Thyroid gland (tissue), 4 donors: ENCODE data around the gene DOHH.

Source experiments
- POLR2A ChIP-seq, 2 donors: fragments of 450-650 bp; IDR thresholded peaks; one replicate each; pipeline ENCODE4 v1.6.1; 2017; ENCODE audit warnings: antibody characterized with exemption in 2 of 2, mild to moderate bottlenecking in 2 of 2, moderate library complexity in 1 of 2
- TF ChIP-seq, protein P1 (sequence below), 6 experiments: fragments of 200-600 bp in 3 of 6; fragments of 450-650 bp in 3 of 6; sonication (generic) in 3 of 6; IDR thresholded peaks; one replicate each; pipeline ENCODE4 v1.5.1; 2016 to 2019; ENCODE audit warnings: antibody characterized with exemption in 6 of 6, mild to moderate bottlenecking in 2 of 6, inconsistent platforms in 1 of 6, moderate library complexity in 1 of 6

DNA sequence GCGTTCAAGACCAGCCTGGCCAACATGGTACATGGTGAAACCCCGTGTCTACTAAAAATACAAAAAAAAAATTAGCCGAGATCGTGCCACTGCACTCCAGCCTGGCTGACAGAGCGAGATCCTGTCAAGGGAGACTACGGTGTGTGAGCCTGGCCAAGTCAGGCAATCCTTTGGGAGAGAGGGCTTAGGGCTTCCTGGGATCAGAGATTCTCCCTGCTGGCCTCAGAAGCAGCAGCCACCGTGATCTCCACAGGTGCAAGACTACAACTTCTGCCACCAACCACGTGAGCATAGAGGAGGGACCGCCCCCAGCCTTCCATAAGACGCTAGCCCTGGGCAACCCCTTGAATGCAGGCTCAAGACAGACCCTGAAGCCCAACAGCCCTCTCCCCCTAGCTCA, 49.3 kb upstream of the DOHH start:
- TF ChIP-seq, protein P1, sequence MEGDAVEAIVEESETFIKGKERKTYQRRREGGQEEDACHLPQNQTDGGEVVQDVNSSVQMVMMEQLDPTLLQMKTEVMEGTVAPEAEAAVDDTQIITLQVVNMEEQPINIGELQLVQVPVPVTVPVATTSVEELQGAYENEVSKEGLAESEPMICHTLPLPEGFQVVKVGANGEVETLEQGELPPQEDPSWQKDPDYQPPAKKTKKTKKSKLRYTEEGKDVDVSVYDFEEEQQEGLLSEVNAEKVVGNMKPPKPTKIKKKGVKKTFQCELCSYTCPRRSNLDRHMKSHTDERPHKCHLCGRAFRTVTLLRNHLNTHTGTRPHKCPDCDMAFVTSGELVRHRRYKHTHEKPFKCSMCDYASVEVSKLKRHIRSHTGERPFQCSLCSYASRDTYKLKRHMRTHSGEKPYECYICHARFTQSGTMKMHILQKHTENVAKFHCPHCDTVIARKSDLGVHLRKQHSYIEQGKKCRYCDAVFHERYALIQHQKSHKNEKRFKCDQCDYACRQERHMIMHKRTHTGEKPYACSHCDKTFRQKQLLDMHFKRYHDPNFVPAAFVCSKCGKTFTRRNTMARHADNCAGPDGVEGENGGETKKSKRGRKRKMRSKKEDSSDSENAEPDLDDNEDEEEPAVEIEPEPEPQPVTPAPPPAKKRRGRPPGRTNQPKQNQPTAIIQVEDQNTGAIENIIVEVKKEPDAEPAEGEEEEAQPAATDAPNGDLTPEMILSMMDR (IDR thresholded peaks at IDR 0.05): no peak
- TF ChIP-seq POLR2A (IDR thresholded peaks at IDR 0.05): no peak
